Brain microvascular endothelial cell (primary cell): ENCODE results near the gene RPE.

ENCODE experiments used
- DNase-seq: peaks from one replicate; pipeline ENCODE4 v3.0.0-alpha.2; 2020
- H3K27ac ChIP-seq: fragments of 250-450 bp; sonication (Bioruptor Pico); 2 replicates; pipeline ENCODE4 v1.5.1; 2020; ENCODE audit warnings: mild to moderate bottlenecking, moderate library complexity
- H3K27me3 ChIP-seq: fragments of 250-450 bp; sonication (Bioruptor Pico); replicated peaks from 2 replicates; pipeline ENCODE4 v1.5.1; 2020; ENCODE audit warnings: mild to moderate bottlenecking
- H3K36me3 ChIP-seq: fragments of 250-450 bp; sonication (Bioruptor Pico); replicated peaks from 2 replicates; pipeline ENCODE4 v1.5.1; 2020; ENCODE audit warnings: mild to moderate bottlenecking
- H3K4me3 ChIP-seq: 2 replicates; pipeline ENCODE4 v1.5.1; 2011; ENCODE audit warnings: low read depth, mild to moderate bottlenecking, control low read depth, low read length, moderate library complexity
- CTCF ChIP-seq: IDR thresholded peaks from 2 replicates; pipeline ENCODE4 v1.5.1; 2011; ENCODE audit warnings: low read depth, mild to moderate bottlenecking, moderate library complexity, low read length, control low read depth, inconsistent platforms; ENCODE audit errors: missing control alignments
- in situ Hi-C: cut with HindIII; loops from 2 replicates; pipeline ENCODE4 v1.10.0; 2017; ENCODE audit warnings: low sequenced_read_pairs, low pct_ligation_motif_present

The RPE gene

GRCh38 chr2:209965723-209966122, 36.7 kb upstream of the RPE start:
- in situ Hi-C loops, result no loop called here
- H3K36me3 ChIP-seq, result no peaks in the 10 kb centered on the region
- no peak overlapping the region for H3K4me3 ChIP-seq
- DNase-seq, result no peak
- no peak for TF ChIP-seq CTCF
- H3K27me3 ChIP-seq, result no peaks in the 10 kb centered on the region
- H3K27ac ChIP-seq, result no peak overlapping the region

- no peak overlapping the region for H3K4me3 ChIP-seq
- DNase-seq, result no peak
- H3K36me3 ChIP-seq, result no peaks in the 10 kb centered on the region
- no peak overlapping the region for H3K27ac ChIP-seq
- in situ Hi-C loops, result loop anchor here (10.0 kb wide), 1 partner anchor 225 kb away; no protein-coding TSS in a partner anchor
- TF ChIP-seq CTCF, result no peak
- H3K27me3 ChIP-seq, result no peaks in the 10 kb centered on the region
These were observed 32.7 kb upstream of the RPE start for GRCh38 chr2:209969692-209970091.

GRCh38 chr2:209970271-209970670, 32.2 kb upstream of the RPE start:
- H3K36me3 ChIP-seq, result no peaks in the 10 kb centered on the region
- in situ Hi-C loops, result loop anchor here (10.0 kb wide), 1 partner anchor 225 kb away; no protein-coding TSS in a partner anchor
- no peaks in the 10 kb centered on the region for H3K27me3 ChIP-seq
- no peak overlapping the region for H3K4me3 ChIP-seq
- no peak for DNase-seq
- TF ChIP-seq CTCF, result no peak
- H3K27ac ChIP-seq, result no peak overlapping the region

GRCh38 chr2:209970711-209971110, 31.7 kb upstream of the RPE start:
- Histone ChIP-seq H3K27me3 (no peaks in the 10 kb centered on the region), H3K4me3 (no peak overlapping the region), H3K27ac (no peak overlapping the region), H3K36me3 (no peaks in the 10 kb centered on the region)
- in situ Hi-C loops, result loop anchor here (10.0 kb wide), 1 partner anchor 224 kb away; no protein-coding TSS in a partner anchor
- no peak for TF ChIP-seq CTCF
- no peak for DNase-seq

- in situ Hi-C loops, result loop anchor here (10.0 kb wide), 1 partner anchor 221 kb away; no protein-coding TSS in a partner anchor
- no peak for DNase-seq
- H3K36me3 ChIP-seq, result no peaks in the 10 kb centered on the region
- no peak overlapping the region for H3K27ac ChIP-seq
- no peak for TF ChIP-seq CTCF
- no peak overlapping the region for H3K4me3 ChIP-seq
- H3K27me3 ChIP-seq, result no peaks in the 10 kb centered on the region
These were observed 29.1 kb upstream of the RPE start for GRCh38 chr2:209973328-209973727.

GRCh38 chr2:209974576-209974975, 27.9 kb upstream of the RPE start:
- no peaks in the 10 kb centered on the region for H3K27me3 ChIP-seq
- DNase-seq, result no peak
- H3K36me3 ChIP-seq, result no peaks in the 10 kb centered on the region
- no peak overlapping the region for H3K27ac ChIP-seq
- no peak overlapping the region for H3K4me3 ChIP-seq
- no peak for TF ChIP-seq CTCF
- in situ Hi-C loops, result loop anchor here (10.0 kb wide), 1 partner anchor 220 kb away; no protein-coding TSS in a partner anchor
